ENCODE results near the gene TAGLN2. TPM values are rescaled to one million over a fixed set of nuclear protein-coding genes. Genes with fewer than 3 reads are reported as not detected.

The TAGLN2 gene
- 184 TPM for total RNA-seq

DNA sequence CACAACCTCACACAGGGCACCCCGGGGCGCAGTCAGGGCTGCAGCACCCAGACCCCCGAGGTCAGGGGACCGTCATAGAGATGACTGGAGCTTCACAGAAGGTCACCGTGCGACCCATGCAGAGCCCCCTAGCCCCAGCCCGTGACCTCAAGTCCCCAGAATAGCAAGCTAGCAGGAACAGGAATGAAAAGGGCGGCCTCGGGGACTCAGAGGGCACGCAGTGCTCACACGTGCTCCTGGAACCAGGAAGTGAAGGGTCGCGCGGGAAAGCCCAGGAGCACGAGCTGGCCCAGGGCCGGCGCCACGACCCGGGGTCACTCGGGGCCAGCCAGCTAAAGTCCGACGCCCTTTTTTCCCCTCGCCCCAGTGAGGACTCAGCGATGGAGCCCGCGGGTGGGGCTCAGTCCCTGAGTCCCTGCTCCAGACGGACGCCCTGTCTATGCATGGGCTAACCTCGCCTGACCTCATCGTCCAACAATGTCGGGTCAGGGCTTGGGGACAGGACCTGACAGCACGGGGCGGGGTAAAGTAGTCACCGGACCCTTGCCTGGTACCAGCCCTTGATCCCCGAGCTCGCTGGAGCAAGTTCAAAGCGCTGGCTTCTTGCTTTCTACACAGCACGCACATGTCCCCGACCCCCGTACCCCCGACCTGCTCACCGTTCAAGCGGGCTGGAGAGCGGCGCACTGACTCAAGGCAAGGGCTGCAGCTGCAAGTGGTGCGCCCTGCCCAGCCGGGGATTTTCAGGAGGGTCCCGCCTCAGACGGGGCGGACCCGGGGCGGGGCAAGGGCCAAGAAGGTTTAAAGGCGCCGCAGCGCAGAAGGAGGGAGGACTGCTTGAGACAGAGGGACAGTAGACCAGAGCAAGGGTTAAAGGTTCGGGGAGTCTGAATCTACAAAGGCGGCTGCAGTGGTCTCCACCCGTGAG, at the start of gene TAGLN2:
TAGLN2 (minus strand) TSS at position 717 of the 928 bp plus-strand sequence. CDS start 4,998 bp downstream, outside the sequence.
- intact Hi-C loops (cut with DNase I): no loop called here
- ATAC-seq (peak; percentile 86), DNase-seq (ENCODE audit: low spot score) (peak; percentile 94)

- intact Hi-C loops (cut with DNase I): no loop called here
- DNase-seq (ENCODE audit: low spot score) (no peak), ATAC-seq (no peak)
These were observed 49.2 kb upstream of the TAGLN2 start for GRCh38 chr1:159974350-159974965.

DNA sequence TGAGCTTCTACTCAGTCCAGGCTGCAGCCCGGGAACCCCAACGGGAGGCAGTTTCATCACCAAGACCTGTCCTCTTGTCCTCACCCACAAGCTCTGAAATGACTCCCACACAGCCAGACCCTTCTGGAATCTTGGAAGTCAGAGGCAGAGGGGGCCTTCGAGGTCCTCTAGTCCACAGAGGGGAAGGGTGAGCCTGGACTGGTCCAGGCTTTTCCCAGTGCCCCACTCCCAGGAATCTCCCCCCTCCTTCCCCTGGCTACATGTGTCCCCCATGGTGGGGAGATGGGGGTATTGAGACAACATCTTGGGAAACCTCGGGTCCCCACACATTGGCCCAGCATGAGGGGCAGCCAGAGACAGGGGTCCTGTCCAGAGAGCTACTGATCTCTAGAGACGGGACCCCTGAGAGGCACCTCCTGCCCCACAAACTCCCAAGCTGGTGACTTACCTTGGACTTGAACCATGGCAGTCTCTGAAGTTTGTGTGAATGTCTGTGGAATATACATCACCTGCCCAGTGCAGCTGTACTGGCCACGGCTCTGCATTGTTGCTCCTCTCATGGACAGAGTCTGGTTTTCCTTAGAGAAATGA, 48.1 kb upstream of the TAGLN2 start:
- intact Hi-C loops (cut with DNase I): no loop called here
- DNase-seq (ENCODE audit: low spot score) (no peak), ATAC-seq (no peak)

DNA sequence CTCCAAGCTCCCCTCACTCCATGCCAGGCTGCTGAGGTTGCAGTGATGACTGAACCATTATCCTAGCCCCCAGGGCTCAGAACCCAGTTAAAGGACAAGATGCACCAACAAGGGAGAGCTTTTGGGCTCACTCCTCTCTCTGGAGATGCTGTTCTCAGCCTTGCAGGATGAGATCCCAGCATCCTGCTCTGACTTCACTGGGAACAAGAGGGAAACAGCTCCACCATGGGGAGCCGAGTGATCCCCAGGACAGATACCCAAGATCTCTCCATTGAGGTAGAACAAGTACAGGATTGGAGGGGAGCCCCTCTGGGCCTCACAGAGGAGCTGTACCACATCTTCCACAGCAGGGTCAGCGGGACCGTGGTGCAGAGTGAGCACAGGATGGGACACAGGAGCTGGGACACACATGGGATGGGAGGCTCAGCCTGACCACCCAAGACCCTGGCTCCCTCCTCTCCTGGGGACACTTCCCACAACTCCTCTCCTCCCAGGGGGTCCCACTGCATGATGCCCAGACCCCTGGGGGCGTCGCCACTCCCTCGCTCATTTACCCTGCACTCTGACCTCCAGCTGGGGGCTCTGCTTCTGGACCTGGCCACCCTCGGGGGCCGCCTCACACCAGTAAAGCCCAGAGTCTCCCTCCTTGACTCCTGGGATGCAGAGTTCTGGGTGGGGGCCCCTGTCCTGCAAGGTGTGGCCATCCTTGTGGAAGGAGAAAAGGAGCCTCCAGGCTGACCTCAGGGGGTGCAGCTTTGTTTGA, 47.3 kb upstream of the TAGLN2 start:
- intact Hi-C loops (cut with DNase I): no loop called here
- DNase-seq (ENCODE audit: low spot score): no peak
- ATAC-seq: no peak

DNA sequence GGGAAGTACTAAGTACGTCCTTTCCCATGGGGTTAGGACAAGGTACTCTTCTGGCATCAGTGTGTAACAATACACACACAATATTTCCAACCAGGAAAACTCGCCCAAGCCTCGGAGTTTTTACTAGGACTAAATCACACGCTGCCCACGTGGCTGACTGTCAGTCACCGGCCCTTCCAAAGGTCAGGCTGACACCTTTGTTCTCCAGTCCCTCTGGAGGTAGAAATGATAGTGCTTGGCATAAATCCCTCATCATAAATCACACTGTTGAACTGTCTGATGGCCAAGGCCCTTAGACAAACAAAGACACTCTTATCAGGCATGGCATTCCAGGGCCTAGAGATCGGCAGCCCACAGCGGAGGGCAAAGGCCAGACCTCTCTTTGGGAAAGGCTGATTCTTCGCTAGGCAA, 45.6 kb upstream of the TAGLN2 start:
- no peak for ATAC-seq
- no peak for DNase-seq (ENCODE audit: low spot score)
- intact Hi-C loops (cut with DNase I): no loop called here

DNA sequence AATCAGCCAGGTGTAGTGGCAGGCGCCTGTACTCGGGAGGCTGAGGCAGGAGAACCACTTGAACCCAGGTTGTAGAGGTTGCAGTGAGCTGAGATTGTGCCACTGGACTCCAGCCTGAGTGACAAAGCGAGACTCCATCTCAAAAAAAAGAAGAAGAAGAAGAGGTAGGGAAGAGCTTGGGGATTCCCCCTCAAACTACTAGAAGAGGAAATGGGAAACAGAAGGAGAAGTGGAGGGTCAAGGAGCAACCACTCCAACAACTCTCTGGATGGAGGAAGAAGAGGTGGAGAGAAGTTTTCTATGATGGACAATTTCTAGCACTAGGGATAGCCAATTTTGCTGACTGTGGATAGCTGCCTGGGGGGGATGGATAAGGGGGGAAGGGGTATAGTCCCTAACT, 43.6 kb upstream of the TAGLN2 start:
- intact Hi-C loops (cut with DNase I): no loop called here
- ATAC-seq: no peak
- DNase-seq (ENCODE audit: low spot score): no peak

- ATAC-seq: no peak
These were observed 40.0 kb upstream of the TAGLN2 start for GRCh38 chr1:159965263-159965662.

DNA sequence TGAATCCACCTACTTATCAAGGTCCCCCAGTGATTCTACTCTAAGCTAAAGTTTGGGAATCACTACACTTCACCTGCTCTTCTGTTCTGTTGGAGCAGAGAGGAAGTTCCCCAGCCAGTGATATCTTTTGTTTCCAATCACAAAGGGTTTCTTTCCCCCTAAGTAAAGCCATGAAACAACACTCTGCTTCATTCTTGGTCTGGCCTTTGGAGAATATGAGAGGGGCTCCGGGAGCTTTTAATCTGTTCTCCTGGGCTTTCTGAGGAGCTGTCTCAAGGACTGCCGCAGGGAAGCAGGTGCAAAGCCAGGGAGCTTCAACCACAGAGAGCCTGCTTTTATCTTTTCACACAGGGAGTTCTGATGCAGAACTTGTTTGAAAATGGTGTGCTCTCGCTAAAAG, 38.8 kb upstream of the TAGLN2 start:
- ATAC-seq (no peak), DNase-seq (ENCODE audit: low spot score) (no peak)
- intact Hi-C loops (cut with DNase I): no loop called here

More at GRCh38 chr1:159965263-159965662, 40.0 kb upstream of the TAGLN2 start:
- no peak for DNase-seq (ENCODE audit: low spot score)
- intact Hi-C loops (cut with DNase I): no loop called here

GRCh38 chr1:159962176-159962575, 36.9 kb upstream of the TAGLN2 start:
- no peak for ATAC-seq
- intact Hi-C loops (cut with DNase I): no loop called here
- DNase-seq (ENCODE audit: low spot score): no peak

DNA sequence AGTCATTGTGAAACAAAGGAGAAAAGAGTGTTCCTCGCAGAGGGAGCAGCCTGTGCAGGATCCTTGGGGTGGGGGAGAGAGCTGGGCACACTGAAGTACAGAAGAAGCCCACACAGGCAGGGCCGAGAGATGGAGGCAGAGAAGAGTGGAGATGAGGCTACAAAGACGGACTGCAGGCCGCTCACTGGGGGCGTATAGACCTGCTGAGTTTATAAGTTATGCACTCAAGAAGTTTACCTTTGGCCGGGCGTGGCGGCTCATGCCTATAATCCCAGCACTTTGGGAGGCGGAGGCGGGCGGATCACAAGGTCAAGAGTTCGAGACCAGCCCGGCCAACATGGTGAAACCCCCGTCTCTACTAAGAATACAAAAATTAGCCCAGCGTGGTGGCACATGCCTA, 36.3 kb upstream of the TAGLN2 start:
- DNase-seq (ENCODE audit: low spot score) (no peak), ATAC-seq (peak; percentile 38)
- intact Hi-C loops (cut with DNase I): no loop called here

DNA sequence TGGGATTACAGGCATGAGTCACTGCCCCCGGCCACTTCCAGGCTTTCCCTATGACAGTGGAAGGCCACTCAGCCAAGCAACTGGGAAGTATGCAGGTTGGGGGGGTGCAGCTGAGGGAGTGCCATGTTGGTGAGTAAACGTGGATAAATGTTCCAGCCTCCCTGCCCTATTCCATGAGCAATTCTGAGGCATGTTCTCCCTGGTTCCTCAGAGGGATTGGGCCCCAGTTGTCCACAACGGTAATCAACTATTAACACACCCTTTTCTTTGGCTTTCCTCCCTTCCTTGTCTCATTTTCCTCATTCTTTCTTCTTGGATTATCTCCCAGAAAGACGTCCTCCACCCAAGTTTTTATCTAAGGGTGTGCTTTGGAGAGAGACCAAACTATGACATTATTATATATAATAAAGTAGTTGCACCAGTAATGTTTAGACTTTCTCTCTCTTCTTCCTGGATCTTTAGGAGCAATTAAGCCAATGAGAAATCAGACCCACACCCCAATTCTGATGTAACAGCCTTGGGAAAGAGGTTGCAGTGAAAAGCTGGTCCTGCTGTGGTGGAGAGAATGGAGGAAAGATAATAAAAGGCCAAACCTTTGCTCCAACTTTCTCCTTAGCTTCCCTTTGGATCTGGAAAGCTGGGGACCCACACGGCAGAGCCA, 35.5 kb upstream of the TAGLN2 start:
- ATAC-seq (peak; percentile 92), DNase-seq (ENCODE audit: low spot score) (no peak)
- intact Hi-C loops (cut with DNase I): no loop called here

DNA sequence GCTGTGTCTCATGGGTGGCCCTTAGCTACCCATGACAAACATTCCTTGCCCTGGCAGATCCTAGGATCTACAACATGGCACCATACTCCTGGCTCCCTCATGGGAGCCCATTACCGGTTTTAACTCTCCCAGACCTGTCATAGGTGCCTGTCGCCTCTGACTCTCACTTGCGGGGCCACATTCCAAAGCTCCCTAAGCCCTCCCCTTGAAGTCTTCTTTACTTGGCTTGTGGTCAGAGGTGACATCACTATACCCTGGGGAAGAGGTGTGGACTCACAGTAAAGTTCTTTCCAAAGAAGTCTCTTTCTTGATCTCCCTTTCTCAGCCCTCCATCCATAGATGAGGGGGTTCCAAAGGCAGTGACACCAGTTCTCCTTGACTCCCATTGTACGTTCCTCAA, 34.1 kb upstream of the TAGLN2 start:
- ATAC-seq (no peak), DNase-seq (ENCODE audit: low spot score) (no peak)
- intact Hi-C loops (cut with DNase I): no loop called here

DNA sequence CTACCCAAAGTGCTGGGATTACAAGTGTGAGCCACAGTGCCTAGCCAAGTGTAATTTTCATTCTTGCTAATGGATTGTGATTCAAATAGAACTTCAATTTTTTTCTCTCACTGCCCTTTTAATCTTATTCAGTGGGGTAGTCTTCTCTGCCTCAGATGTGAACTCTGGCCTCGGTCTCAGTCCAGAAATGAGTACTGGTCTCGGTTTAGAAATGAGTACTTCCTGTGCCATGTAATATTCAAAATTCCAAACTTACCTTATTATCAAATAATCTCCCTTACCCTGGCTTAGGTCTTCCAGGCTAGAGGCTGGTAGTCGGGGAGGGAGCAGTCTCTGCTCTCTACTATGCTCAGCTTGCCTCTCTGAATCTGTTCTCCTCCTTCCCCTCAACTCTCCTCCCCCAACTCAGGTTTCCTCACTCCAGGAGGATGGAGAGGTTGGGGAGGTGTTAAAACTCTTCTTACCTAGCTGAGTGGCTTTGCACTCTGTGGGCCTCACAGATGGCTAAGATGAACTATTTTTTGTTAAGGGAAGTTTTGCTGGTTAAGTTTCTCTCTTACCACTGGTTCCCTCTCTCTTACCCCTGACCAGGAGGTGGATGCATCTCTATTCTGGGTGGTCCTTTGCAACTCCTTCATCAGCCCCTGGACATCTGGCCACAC, 33.5 kb upstream of the TAGLN2 start:
- ATAC-seq (no peak), DNase-seq (ENCODE audit: low spot score) (no peak)
- intact Hi-C loops (cut with DNase I): no loop called here

GRCh38 chr1:159957824-159958268, 32.5 kb upstream of the TAGLN2 start:
- intact Hi-C loops (cut with DNase I): no loop called here
- DNase-seq (ENCODE audit: low spot score) (no peak), ATAC-seq (no peak)

DNA sequence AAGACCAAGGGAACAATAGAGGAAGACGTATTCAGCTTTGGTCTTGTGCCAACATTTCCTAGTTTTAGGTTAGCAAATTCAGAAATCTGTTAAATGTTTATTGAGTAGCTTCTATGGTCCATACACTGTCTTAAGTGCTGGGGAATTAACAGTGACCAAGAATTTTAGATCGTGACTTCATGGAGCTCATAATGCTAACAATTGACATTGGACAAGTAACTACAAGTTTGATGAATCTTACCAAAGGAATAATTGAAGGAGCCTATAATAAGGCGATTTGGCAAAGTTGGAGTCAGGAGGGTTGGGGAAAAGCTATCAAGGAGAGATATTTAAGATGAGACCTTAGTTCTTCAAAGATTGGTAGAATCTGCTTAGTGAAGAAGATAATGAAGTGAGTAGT, 30.1 kb upstream of the TAGLN2 start:
- DNase-seq (ENCODE audit: low spot score) (no peak), ATAC-seq (no peak)
- intact Hi-C loops (cut with DNase I): no loop called here

- intact Hi-C loops (cut with DNase I): no loop called here
- DNase-seq (ENCODE audit: low spot score) (no peak), ATAC-seq (peak; percentile 15)
These were observed 28.5 kb upstream of the TAGLN2 start, which contains the start of gene SLAMF9 for GRCh38 chr1:159953536-159954515. TSS of gene SLAMF9 (minus strand) at chr1:159954237. CDS start at chr1:159954137, 100 bp downstream.

- DNase-seq (ENCODE audit: low spot score): no peak
- intact Hi-C loops (cut with DNase I): no loop called here
- ATAC-seq: no peak
These were observed 27.6 kb upstream of the TAGLN2 start for GRCh38 chr1:159952932-159953331.

Measured in sciatic nerve (tissue), 2 donors.